A549 (cell line): Measurements from ENCODE around the gene CABP4.

Experiments used
- CBX8 ChIP-seq: fragments of 200-600 bp; sonication (generic); IDR thresholded peaks from 2 replicates; pipeline ENCODE4 v1.6.1; 2016
- CEBPB ChIP-seq, 2 experiments: fragments of >200 bp in 1 of 2; sonication (Bioruptor Twin) in 1 of 2; formaldehyde crosslinking in 1 of 2; IDR thresholded peaks; 2 replicates each; pipeline ENCODE4 v1.6.1; 2012 to 2016
- JUNB ChIP-seq: fragments of >200 bp; sonication (Bioruptor Twin); formaldehyde crosslinking; IDR thresholded peaks from 2 replicates; pipeline ENCODE4 v1.6.1; 2016
- MAFK ChIP-seq: fragments of 450-650 bp; IDR thresholded peaks from 2 replicates; pipeline ENCODE4 v1.6.1; 2014; ENCODE audit not compliant: partially characterized antibody
- RAD21 ChIP-seq, 2 experiments: fragments of >200 bp in 1 of 2; sonication (Bioruptor Twin) in 1 of 2; formaldehyde crosslinking in 1 of 2; IDR thresholded peaks in 1 of 2; conservative IDR thresholded peaks in 1 of 2; 2 replicates in 1 of 2; 3 replicates in 1 of 2; pipeline ENCODE4 v1.6.1; 2012 to 2018; ENCODE audit warnings: inconsistent platforms in 1 of 2
- RCOR1 ChIP-seq: fragments of 150-350 bp; IDR thresholded peaks from 2 replicates; pipeline ENCODE4 v1.6.1; 2014; ENCODE audit warnings: antibody characterized with exemption, low read length, low read depth
- RFX5 ChIP-seq: fragments of 450-650 bp; IDR thresholded peaks from 2 replicates; pipeline ENCODE4 v1.7.1; 2014; ENCODE audit warnings: antibody characterized with exemption, mild to moderate bottlenecking, moderate library complexity
- TF ChIP-seq, protein P1 (sequence below): IDR thresholded peaks from 2 replicates; pipeline ENCODE4 v1.6.1; 2012
- TF ChIP-seq, protein P2 (sequence below): fragments of >200 bp; sonication (Bioruptor Twin); formaldehyde crosslinking; IDR thresholded peaks from 3 replicates; pipeline ENCODE4 v1.5.1; 2016

DNA sequence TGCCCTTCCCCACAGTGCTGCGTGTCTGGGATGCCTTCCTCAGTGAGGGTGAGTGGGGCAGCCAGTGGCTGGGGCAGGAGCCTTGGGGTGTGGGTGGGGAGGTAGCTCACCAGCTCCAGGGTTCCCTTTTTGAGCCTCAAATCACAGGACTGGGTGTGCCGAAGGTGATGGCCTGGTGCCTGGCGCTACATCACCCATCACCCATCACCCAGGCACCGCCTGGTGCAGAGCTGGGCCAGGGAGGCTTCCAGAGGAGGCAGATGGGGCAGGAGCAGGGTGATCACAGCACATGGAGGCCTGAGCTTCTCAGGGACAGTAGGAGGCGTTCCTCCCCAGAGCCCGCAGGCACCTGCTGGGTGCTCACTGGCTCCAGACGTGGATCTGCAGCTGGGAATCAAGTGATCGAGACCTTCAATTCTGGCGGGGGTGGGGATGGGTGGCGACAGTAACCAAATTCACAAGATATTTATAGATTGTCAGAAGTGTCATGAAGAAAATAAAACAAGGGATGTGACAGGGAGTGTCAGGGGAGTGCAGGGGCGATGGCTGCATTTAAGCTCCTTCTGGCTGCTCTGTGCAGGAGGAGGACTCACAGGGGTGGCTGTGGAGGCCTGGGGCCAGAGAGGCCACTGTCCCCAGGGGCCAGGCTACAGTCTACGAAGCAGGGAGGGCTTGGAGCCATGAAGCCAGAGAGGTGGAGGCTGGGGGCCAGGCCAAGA lies 48.0 kb upstream of the CABP4 start:
- TF ChIP-seq, protein P1, sequence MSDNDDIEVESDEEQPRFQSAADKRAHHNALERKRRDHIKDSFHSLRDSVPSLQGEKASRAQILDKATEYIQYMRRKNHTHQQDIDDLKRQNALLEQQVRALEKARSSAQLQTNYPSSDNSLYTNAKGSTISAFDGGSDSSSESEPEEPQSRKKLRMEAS, result no peak
- TF ChIP-seq RAD21 (conservative IDR thresholded peaks at IDR 0.05 in 1 of 2, IDR thresholded peaks at IDR 0.05 in 1 of 2) (no peak), JUNB (no peak), CEBPB (IDR thresholded peaks at IDR 0.05) (no peak), RCOR1 (no peak), RFX5 (no peak), MAFK (no peak), CBX8 (no peak)
- TF ChIP-seq, protein P2, sequence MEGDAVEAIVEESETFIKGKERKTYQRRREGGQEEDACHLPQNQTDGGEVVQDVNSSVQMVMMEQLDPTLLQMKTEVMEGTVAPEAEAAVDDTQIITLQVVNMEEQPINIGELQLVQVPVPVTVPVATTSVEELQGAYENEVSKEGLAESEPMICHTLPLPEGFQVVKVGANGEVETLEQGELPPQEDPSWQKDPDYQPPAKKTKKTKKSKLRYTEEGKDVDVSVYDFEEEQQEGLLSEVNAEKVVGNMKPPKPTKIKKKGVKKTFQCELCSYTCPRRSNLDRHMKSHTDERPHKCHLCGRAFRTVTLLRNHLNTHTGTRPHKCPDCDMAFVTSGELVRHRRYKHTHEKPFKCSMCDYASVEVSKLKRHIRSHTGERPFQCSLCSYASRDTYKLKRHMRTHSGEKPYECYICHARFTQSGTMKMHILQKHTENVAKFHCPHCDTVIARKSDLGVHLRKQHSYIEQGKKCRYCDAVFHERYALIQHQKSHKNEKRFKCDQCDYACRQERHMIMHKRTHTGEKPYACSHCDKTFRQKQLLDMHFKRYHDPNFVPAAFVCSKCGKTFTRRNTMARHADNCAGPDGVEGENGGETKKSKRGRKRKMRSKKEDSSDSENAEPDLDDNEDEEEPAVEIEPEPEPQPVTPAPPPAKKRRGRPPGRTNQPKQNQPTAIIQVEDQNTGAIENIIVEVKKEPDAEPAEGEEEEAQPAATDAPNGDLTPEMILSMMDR, result no peak
